ENCODE measurements around the gene SGSM2. TPM values are rescaled to one million over a fixed set of nuclear protein-coding genes. Genes with fewer than 3 reads are reported as not detected.
A peak's percentile ranks its signal among the peaks of the same experiment; 100 is the strongest.

SGSM2 gene
- total RNA-seq, 1 experiment from 2014 or later = 19.4 TPM

DNA sequence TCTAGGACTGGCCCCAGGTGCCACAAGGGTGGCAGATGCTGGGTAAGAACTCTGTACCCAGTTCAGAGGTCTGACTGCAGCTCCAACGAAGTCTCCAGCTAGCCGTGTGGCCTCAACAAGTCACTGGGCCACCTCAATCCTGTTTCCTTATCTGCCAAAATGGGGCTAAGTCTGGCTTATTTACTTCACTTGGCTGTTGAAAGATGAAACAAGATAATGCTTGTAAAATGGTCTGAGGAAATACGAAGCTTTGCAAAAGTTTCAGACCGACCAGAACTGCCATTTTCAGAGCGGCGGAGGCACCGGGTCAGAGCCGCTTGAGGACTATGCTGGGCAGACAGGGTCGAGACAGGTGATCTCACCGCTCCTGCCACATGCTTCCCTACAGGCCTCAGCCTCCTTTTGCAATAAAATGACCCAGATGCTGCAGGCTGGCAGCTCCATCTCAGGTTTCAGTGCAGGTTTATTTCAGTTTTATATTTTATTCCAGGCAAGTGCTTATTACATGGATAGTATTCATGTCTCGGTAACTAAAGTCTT, 46.4 kb downstream of the SGSM2 start:
- no peak for DNase-seq (ENCODE audit: extremely low read depth, low read depth)

DNA sequence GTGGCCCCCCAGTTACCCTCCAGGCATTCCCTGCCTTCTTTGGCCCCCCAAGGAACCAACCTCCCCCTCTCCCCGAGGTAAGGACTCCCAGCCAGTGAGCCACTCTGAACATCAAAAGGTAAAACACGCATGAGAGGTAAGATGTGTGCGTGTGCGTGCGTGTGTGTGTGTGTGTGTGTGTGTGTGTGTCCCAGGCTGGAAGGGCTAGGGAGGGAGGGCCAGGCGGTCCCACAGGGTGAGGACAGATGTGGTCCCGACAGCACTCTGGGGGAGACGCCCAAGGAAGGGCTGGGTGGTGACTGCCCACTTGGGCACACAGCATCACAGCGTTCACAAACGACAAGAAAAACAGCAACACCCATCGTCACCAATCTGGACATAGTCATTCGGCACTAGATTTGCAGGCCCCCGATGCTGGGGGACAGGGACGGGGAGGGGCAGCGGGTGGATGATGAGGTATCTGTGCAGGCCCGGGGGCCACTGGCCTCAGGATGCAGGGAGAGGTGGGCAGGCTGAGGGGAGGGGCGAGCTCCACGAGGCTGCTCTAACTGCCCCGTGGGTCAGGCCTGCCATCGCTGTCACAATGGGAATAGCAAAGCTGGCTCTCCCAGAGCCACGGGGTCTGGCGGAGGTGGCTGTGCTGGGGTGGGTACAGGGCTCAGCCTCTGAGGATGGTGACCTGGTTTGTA, 47.3 kb downstream of the SGSM2 start:
- no peak for DNase-seq (ENCODE audit: extremely low read depth, low read depth)

DNA sequence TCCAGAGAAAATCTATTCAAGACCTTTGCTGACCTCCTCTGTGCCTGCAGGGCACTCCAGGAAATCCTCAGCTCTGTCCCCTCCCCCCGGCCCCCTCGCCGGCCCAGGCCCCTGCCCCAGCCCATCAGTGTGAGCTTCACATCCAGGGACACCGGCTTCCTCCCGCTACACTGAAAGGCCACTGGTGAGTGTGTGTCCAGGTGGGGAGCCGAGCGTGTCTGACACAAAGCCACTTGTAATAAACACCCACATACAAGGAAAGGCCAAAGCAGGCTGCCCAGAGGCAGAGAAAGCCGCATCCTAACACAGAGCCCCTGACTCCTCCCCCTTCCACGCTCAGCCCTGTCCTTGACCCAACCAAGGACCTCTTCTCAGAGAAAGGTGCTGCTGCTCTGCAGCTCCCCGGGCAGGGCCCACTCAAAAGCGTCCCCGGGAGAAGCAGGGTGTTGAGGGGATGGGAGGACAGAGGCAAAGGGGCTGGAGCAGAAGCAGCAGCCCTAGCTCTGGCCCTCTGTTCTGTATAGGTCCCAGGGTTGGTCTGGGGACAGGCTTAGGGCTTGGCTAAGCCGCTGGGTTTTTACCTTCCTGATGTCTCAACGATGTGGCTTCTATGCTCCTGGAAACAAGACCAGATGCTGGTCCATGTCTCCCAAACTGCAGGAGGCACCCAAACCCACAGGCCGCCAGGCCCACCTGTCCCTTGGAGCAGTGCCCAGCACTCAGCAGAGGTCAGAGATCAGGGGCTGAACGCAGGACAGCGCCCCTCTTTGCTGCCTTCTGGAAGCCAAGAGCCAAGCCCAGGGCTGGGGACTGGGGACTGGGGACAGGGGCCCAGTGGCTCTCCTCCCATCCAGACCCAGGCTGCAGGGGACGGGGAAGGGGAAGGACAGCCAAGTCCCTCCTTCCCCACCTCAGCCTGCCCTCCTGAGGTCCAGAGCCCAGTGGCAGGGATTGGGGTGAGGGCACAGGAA, 48.2 kb downstream of the SGSM2 start:
- no peak for DNase-seq (ENCODE audit: extremely low read depth, low read depth)

DNA sequence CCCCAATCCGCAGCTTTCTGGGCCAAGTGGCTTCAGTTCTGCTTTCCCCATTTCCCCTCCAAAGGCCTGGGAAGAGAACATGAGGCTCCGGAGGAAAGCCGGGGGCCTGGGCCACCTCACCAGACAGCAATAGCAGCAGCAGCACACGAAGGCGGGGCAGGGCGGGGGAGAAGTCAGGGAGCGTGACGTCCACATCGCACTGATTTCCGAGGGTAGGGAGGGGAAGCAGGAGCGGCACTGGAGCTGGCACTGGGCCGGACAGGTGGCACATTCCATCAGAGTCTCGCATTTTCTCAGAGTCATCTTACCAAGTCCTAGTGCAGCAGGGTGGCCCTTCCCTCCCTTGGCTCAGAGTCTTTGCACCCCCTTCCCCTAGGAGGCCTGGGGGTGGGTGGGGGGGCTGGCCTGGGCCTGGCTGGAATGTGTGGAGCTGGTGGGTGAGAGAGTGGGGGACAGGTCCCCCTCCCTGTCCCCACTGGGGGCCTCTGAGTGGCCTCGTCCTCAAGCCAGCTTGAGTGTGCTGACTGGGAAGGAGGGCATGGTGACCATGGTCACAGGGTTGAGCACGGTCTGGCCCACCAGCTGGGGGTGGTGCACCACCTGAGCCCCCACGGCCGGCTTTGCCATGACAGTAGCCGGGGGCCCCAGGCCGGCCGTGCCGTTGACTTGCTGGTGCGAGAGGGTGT, 49.2 kb downstream of the SGSM2 start:
- DNase-seq (ENCODE audit: extremely low read depth, low read depth) = no peak

DNA sequence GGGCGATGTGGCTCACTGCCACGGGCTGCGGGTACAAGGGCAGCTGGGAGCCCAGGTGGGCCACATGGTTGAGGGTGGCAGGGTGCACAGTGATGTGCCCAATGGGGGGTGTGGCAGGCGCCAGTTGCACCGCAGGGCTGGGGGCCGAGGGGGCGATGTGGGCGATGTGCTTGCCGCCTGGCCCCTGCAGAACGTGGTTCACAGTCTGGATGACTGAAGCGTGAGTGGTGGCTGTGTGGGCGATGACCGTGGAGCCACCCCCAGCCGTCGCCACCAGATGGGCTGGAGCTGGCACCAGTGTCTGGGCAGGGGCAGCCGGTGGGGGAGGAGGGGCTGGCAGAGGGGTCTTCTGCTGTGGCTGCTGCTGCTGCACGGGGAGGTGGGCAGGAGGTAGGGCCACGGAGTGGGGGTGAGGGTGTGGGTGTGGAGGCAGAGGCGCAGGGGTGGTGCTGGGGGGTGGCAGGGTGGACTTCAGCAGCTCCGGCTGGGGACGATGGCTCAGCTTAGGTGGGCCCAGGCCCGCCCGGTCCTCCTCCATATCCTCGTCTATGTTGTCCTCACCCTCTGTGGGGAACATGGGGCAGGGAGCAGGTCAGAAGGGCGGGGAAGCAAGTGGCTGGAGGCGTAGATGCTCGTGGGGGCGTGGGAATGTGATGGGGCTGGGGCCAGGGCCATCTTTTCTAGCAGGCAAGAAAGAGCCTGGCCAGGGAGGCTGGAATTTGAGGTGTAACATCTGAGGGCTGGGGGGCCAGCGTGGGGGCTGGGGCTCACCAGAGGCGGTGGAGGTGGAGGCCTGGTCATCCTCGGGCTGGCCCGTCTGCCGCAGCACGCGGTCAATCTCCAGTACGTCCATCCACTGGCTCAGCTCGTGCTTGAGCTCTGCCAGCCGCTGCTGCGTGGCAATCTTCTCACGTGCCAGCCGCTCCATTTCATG, 50.1 kb downstream of the SGSM2 start:
- DNase-seq (ENCODE audit: extremely low read depth, low read depth) = no peak

DNA sequence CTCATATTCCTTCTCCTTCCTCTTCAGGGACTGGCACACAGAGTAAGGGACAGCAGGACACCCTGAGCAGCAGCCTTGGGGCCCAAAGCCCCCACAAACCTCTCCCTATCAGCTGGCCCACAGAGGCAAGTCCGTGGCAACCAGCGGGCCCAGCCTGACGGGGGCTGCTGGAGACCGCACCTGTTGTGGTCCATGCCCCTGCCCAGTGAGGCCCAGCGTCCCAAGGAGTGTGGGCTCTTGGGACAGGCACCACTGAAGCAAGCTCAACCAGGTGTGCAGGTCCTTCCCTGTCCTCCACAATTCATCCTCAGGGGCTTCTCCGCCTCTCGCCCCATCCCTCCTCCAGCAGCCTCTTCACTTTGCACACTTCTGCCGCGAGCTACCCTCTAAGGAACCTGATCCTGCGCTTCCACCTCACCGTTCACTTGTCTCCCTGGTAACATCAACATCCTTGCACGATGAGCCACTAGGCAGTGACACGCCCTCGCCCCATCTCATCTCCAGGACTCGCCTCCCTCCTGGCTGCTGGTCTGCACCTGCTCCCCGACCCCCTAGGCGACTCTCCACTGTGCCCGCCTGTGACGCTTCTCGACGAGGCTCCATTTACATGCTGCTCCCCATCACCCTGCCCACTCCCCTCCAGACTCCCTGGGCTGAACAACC, 50.9 kb downstream of the SGSM2 start:
- DNase-seq (ENCODE audit: extremely low read depth, low read depth) = no peak

DNA sequence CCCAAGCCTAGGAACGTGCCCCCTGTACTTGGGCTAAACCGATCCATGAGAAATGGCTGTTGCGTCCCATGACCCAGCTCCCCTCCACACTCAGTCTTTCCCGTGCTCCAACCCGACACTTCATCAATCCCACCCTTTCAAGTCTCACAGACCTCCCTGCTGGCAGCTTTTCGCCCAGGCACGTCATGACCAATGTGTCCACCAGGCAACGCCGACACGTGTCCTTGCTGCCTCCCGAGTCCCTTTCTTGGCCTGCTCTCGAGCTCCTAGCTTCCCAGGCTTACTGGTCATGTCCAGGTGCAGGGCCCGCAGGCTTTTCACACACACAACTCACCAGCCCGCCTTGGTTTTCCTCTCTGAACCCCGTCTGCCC, 51.4 kb downstream of the SGSM2 start:
- DNase-seq (ENCODE audit: extremely low read depth, low read depth) = no peak

DNA sequence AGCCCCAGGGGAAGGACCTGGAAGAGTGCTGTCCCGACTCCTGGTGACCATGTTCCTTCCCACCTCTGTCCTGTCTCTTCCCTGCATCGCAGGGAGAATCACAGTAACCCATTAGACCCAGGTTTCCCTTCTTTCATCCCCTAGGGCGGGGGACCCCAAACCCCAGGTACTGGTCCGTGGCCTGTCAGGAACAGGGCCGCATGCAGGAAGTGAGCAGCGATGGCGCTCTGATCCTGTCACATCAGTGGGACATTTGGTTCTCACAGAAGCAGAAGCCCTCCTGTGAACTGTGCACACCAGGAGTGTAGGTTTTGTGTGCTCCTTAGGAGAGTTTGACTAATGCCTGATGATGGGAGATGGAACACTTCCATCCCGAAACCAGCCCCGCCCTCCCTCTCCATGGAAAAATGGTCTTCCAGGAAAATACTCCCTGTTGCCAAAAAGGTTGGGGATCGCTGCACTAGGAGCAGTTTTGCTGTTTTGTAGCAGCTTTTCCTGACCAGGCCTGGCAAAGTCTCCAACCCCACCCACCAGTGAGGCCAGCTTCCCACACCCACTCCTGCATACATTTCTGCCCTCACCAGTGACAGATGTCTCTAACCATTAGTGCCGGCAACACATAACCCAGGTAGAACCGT, 53.0 kb downstream of the SGSM2 start:
- DNase-seq (ENCODE audit: extremely low read depth, low read depth) = no peak

DNA sequence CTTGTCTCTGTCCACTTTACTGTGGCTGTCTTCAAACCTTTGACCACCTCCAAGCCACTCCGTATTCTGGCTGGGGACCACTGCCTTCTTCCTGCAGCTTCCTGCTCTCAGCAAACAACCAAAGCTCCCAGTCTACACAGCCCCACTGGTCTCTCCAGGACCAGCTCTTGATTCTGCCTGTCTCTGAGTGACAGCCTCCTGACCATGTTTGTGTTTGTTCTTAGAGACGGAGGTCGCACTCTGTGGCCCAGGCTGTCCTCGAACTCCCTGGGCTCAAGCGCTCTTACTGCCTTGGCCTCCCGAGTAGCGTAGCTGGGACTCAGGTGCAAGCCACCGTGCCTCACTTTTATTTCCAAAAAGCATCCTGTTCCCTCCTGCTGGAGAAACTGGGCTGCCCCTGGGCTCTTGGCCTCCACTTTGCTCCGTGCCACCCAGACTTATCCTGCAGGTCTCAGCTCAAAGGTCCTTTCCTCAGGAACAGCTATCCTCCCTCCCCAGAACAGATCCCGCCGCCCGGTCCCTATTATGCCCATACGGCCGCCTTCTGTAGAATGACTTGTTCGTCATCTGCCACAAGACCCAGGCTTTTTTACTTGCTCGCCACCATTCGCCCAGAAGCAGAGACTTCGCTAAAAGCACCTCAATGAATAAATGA, 54.4 kb downstream of the SGSM2 start:
- no peak for DNase-seq (ENCODE audit: extremely low read depth, low read depth)

DNA sequence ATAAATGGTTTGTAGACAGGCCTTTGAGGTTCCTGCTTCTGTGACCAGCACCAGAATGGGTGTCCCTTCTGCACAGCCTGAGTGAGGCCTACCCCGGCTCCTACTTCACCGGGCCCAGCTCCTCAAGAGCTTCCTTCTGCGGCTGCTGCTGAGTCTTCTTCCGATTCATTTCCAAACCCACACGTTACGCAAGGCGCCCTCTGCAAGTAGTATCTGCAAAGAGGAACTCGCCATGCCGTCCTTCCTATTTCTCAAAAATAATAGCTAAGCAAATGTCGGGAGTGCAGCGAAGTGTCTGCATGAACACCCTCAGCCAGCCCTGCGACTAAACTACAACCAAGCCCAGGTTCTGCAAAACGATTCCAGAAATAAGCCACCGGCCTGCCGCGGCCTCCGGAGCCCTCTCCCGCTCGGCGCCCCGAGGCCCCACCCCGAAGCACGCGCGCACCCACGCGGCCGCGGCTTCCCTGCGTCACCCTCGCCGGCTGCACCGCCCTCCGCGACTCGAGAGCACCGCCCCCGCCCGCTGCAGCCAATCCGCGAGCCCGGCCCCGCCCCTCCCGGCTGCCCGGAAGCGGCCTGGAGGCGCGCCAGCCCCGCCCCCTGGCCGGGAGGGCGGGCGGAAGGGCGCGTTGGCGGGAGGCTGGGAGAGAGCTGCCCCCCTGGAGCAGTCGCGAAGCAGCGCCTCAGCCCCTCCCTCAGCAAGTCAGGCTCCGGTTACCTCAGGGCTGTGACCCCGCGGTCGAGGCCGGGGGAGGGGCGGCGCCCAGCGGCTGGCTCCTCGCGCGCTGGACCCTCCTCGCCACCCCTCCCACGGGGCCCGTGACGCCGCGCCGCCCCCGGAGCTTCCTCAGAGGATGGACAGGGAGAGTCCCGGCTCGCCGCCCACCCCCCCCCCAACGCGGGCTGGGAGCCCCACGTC, 55.2 kb downstream of the SGSM2 start:
- peak; percentile 95 for DNase-seq (ENCODE audit: extremely low read depth, low read depth)

DNA sequence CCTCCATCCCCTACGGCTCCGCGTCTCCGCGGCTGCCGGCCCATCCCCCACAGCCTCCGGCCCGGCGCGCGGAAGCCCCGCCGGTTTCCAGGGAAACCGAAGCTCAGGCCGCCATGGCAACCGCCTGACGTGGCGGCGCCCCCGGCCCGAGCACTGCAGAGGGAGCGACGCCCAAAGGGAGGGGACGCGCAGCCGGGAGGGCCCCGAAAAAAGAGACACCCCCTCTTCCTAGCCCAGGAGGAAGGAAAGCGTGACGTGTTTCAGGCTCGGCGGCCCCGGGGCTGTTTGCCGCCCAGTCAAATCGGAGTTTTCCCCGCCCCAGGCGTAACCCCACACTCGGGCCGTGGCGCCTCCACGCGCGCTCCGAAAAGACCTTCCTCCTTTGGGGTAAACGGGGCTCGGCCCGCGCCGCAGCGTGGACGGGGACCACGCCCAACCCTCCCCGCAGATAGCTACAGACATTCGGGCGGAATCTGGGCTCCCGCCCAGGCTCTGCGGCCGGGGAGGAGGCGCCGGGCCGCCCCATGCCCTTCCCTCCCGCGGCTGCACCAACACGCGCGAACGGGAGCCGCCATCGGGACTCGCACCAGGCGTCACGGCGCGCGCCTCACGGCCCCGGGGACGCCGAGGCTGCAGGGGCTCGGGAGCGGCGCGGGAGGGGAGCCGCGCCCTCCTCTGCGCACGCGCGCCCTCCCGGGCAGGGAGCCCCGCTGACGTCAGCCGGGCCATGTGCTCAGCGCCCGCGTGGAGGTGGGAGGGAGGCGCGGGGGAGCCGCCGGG, 56.1 kb downstream of the SGSM2 start:
- peak; percentile 90 for DNase-seq (ENCODE audit: extremely low read depth, low read depth)

DNA sequence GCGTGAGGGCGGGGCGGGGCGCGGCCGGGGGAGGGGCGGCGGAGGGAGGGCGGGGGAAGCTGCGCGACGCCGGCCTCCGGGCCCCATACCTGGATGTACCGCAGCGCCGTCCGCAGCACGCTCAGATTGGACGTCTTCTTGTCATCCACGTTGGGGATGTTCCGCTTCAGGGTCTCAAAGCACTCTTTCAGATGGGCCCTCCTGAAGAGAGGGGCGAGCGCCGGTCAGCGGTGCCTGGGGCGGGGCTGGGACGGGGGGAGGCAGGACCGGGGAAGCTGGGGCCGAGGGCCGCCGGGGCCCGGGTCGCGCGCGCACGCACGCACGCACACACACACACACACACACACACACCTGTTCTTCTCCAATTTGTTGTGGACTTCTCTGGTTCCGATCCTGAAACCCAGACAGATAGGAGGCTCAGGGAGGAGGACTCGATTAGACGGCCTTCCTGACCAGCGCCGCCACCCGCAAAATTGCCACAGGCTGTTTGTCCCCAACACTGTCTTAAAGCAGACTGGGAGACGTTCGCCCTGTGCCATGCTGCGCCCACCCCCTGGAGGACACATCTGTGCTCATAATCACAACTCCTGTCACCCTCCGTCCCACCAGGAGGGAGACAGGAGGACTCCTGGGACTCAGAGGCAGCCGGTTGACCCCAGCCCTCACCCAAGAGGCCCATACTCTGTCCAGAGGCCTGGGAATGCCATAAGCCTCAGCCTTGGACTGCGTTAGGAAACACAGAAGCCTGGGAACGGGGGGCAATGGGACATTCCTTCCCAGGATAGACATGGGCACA, 56.9 kb downstream of the SGSM2 start:
- DNase-seq (ENCODE audit: extremely low read depth, low read depth) = no peak

DNA sequence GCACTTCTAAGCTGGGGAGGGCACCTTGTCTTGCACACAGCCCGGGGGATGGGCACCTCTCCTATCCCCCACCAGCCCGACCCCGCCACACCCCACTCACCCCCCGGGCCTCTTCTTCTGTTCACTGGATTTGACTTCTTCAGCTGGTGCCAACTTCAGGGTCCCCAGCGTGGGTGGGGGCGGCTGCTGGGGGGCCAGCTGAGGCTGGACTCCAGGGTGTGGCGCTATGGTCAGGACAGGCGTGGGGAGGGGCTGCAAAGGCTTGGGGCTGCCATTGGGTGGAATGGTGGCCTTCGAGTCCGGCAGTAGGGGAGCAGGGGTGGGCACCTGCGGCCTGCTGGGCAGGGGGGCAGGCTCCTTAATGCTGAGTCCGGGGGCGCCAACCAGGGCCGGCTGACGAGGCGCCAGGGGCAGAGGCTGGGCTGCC, 57.5 kb downstream of the SGSM2 start:
- DNase-seq (ENCODE audit: extremely low read depth, low read depth) = no peak

DNA sequence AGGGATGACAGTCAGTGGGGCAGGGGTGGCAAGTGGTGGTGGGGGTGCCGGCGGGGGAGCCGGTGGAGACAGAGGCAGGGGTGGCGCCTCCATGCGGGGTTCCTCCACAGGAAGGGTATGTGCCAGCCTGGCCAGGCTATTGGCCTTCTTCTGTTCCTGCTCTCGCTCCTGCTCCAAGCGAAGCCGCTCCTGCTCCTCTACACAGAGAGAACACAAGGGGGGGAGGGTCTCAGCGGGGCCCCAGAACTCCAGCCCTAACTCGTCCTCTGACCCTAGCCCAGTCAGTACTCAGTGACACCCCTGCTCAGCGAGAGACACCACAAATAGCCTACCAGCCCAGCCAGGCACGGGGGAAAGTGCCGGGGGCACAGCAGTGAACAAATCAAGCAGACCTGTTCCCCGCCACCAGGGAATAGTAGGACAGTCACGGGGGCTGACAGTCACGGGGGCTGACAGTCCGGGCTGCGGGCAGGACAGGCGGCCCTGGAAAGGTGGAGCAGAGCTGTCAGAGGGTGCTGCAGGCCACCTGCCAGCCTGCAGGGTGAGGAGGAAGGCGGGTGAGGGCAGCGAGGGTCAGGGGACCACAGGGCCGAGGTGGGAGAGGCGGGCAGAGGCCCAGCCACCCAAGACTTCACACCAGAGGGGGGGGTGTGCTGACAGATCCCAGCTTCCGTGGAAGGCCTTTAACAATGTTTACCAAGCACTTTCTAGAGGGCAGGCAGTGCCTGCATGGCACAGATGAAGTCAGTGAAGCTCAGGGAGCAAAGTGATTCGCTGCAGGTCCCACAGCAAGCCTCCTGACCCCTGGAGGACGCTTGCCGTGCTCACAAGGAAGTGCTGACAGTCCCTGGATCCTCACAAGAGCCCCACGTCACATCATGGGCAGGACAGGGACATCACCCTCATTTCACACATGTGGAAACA, 58.2 kb downstream of the SGSM2 start:
- peak; percentile 53 for DNase-seq (ENCODE audit: extremely low read depth, low read depth)

DNA sequence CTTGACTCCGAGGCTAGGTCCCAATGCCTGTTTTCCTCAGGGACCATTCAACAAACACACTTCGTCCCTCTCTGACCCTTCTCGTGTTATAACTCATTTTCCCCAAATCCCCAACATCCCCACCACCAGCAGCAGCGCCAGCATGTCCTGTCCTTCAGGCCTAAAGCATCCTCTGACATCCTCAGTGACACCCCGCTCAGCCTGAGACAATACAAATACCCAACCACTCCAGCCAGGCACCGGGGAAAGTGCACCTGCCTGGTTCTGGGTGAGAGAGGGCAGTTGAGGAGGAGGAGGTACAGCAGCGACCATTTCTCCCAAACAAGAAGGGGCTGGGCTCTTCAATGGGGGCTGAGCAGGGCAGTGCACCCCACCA, 58.9 kb downstream of the SGSM2 start:
- DNase-seq (ENCODE audit: extremely low read depth, low read depth) = no peak

All from NCI-H460 (cell line).